Measurements from ENCODE around the gene TMEM63C.

DNA sequence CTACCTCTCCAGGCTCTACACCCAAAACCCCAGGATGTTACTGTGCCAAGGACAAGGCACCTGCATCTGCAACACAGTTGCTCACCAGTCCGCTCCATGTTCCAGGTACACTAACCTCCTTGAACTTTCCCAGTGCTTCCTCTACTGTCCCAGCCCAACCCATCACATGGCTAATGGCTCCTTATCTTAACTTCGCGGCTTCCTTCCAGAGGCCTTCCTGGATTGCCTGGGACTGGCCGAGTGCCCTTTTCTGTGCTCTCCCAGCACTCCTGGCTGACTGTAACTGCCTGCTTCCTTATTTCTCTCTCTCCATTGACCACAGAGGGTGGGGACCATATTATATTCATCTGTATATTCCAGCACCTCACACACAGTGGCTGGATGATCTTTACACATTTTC, 118.2 kb downstream of the TMEM63C start:
- TF ChIP-seq CTCF (IDR thresholded peaks at IDR 0.05) (no peak), POLR2A (IDR thresholded peaks at IDR 0.05) (no peak)
